BE2C (cell line): ENCODE measurements around the gene PBRM1.

Experiments used
- DNase-seq: peaks from one replicate; pipeline ENCODE4 v3.0.0-alpha.2; 2020
- H3K27me3 ChIP-seq: fragments of 250-450 bp; sonication (Bioruptor Pico); 2 replicates; pipeline ENCODE4 v1.5.1; 2020; ENCODE audit warnings: mild to moderate bottlenecking
- H3K36me3 ChIP-seq: fragments of 250-450 bp; sonication (Bioruptor Pico); 2 replicates; pipeline ENCODE4 v1.5.1; 2020; ENCODE audit warnings: mild to moderate bottlenecking
- H3K4me1 ChIP-seq: fragments of 250-450 bp; sonication (Bioruptor Pico); 2 replicates; pipeline ENCODE4 v1.5.1; 2020
- H3K4me3 ChIP-seq: 2 replicates; pipeline ENCODE4 v1.5.1; 2011; ENCODE audit warnings: low read depth, low read length
- H3K9me3 ChIP-seq: fragments of 250-450 bp; sonication (Bioruptor Pico); 2 replicates; pipeline ENCODE4 v1.5.1; 2020
- CTCF ChIP-seq: IDR thresholded peaks from 2 replicates; pipeline ENCODE4 v1.5.1; 2012; ENCODE audit warnings: mild to moderate bottlenecking, low read depth, low read length

The PBRM1 gene

GRCh38 chr3:52509753-52510328, 175.9 kb downstream of the PBRM1 start:
- H3K27me3 ChIP-seq: no peaks in the 10 kb centered on the region

GRCh38 chr3:52507359-52507758, 178.4 kb downstream of the PBRM1 start:
- no peaks in the 10 kb centered on the region for H3K9me3 ChIP-seq
- no peaks in the 10 kb centered on the region for H3K27me3 ChIP-seq
- DNase-seq: no peak
- H3K36me3 ChIP-seq: no peaks in the 10 kb centered on the region
- TF ChIP-seq CTCF: no peak
- no peak overlapping the region for H3K4me3 ChIP-seq
- no peaks in the 10 kb centered on the region for H3K4me1 ChIP-seq

More at GRCh38 chr3:52509753-52510328, 175.9 kb downstream of the PBRM1 start:
- no peak for DNase-seq
- Histone ChIP-seq H3K4me1 (no peaks in the 10 kb centered on the region), H3K4me3 (no peak overlapping the region), H3K36me3 (no peaks in the 10 kb centered on the region), H3K9me3 (no peaks in the 10 kb centered on the region)
- TF ChIP-seq CTCF: no peak

- Histone ChIP-seq H3K27me3 (no peaks in the 10 kb centered on the region), H3K4me3 (no peak overlapping the region), H3K36me3 (no peaks in the 10 kb centered on the region), H3K4me1 (no peaks in the 10 kb centered on the region), H3K9me3 (no peaks in the 10 kb centered on the region)
- no peak for TF ChIP-seq CTCF
- DNase-seq: no peak
These were observed 179.3 kb downstream of the PBRM1 start for GRCh38 chr3:52506266-52506966.

- Histone ChIP-seq H3K9me3 (no peaks in the 10 kb centered on the region), H3K4me3 (no peak overlapping the region), H3K4me1 (no peaks in the 10 kb centered on the region), H3K36me3 (no peaks in the 10 kb centered on the region), H3K27me3 (no peaks in the 10 kb centered on the region)
- TF ChIP-seq CTCF: no peak
- no peak for DNase-seq
These were observed 180.7 kb downstream of the PBRM1 start for GRCh38 chr3:52504977-52505376.

GRCh38 chr3:52503788-52504424, 181.8 kb downstream of the PBRM1 start:
- no peak overlapping the region for H3K4me3 ChIP-seq
- H3K4me1 ChIP-seq: no peaks in the 10 kb centered on the region
- no peak for DNase-seq
- no peak for TF ChIP-seq CTCF
- H3K9me3 ChIP-seq: no peaks in the 10 kb centered on the region
- no peaks in the 10 kb centered on the region for H3K27me3 ChIP-seq
- H3K36me3 ChIP-seq: no peaks in the 10 kb centered on the region

GRCh38 chr3:52502808-52503350, 182.8 kb downstream of the PBRM1 start:
- Histone ChIP-seq H3K4me1 (no peaks in the 10 kb centered on the region), H3K9me3 (no peaks in the 10 kb centered on the region), H3K36me3 (no peaks in the 10 kb centered on the region), H3K27me3 (no peaks in the 10 kb centered on the region), H3K4me3 (no peak overlapping the region)
- TF ChIP-seq CTCF: no peak
- DNase-seq: no peak
